NCI-H2196 (cell line): ENCODE measurements around the gene KPNA5.
A peak's percentile ranks its signal among the peaks of the same experiment; 100 is the strongest.

Experiments
- DNase-seq: peaks from one replicate; lab custom pipeline; 2025; ENCODE audit not compliant: unreplicated experiment; lab: John Stamatoyannopoulos, UW

KPNA5 gene

GRCh38 chr6:116779573-116780164 is 98.7 kb downstream of the KPNA5 start:
- peak; percentile 24 for DNase-seq

GRCh38 chr6:116783852-116784251 is 102.8 kb downstream of the KPNA5 start:
- DNase-seq = no peak
